Neural cell (in vitro differentiated cells): Measurements from ENCODE around the gene SLC29A3. TPM values are rescaled to one million over a fixed set of nuclear protein-coding genes. Genes with fewer than 3 reads are reported as not detected.

Source experiments
- H2AFZ ChIP-seq: fragments of 200-600, 300-800 bp; sonication (generic), shearing (Covaris generic); 2 replicates; pipeline ENCODE4 v1.6.0; 2014; ENCODE audit warnings: low read depth, mild to moderate bottlenecking, antibody characterized with exemption, low read length, moderate library complexity
- H3F3A ChIP-seq: fragments of 200-600 bp; shearing (Covaris generic); 2 replicates; pipeline ENCODE4 v1.6.1; 2016; ENCODE audit warnings: mild to moderate bottlenecking, moderate library complexity, mixed read lengths, antibody characterized with exemption, low read length; ENCODE audit not compliant: insufficient read depth, poor library complexity, severe bottlenecking
- H3K27ac ChIP-seq: fragments of 200-600, 300-800 bp; sonication (generic), shearing (Covaris generic); 2 replicates; pipeline ENCODE4 v1.5.1; 2014; ENCODE audit warnings: mild to moderate bottlenecking, low read length, moderate library complexity
- H3K27me3 ChIP-seq: fragments of 300-800, 200-600 bp; sonication (generic), shearing (Covaris generic); 2 replicates; pipeline ENCODE4 v1.6.0; 2014; ENCODE audit warnings: mild to moderate bottlenecking, low read depth, low read length, moderate library complexity; ENCODE audit not compliant: insufficient read depth
- H3K36me3 ChIP-seq: fragments of 300-800, 200-600 bp; sonication (generic), shearing (Covaris generic); 2 replicates; pipeline ENCODE4 v1.5.1; 2014; ENCODE audit warnings: mild to moderate bottlenecking, antibody characterized with exemption, low read length, moderate library complexity; ENCODE audit not compliant: insufficient read depth
- H3K4me2 ChIP-seq: fragments of 300-800, 200-600 bp; sonication (generic), shearing (Covaris generic); 2 replicates; pipeline ENCODE4 v1.6.0; 2014; ENCODE audit warnings: mild to moderate bottlenecking, low read length
- H3K4me3 ChIP-seq: fragments of 300-800, 200-600 bp; sonication (generic), shearing (Covaris generic); 2 replicates; pipeline ENCODE4 v1.5.1; 2014; ENCODE audit warnings: mild to moderate bottlenecking, low read length, moderate library complexity
- H3K79me2 ChIP-seq: fragments of 200-600 bp; shearing (Covaris generic); replicated peaks from 2 replicates; pipeline ENCODE4 v1.6.0; 2014; ENCODE audit warnings: mild to moderate bottlenecking, low read length, moderate library complexity; ENCODE audit not compliant: insufficient read depth
- H3K9ac ChIP-seq: fragments of 300-800, 200-600 bp; sonication (generic), shearing (Covaris generic); 2 replicates; pipeline ENCODE4 v1.6.1; 2016; ENCODE audit warnings: mild to moderate bottlenecking, low read length, mixed read lengths
- H3K9me2 ChIP-seq: fragments of 200-600 bp; shearing (Covaris generic); 2 replicates; pipeline ENCODE4 v1.6.1; 2016; ENCODE audit warnings: mild to moderate bottlenecking, low read length, mixed read lengths; ENCODE audit not compliant: insufficient read depth
- H3K9me3 ChIP-seq: fragments of 200-600, 300-800 bp; sonication (generic), shearing (Covaris generic); 2 replicates; pipeline ENCODE4 v1.6.1; 2016; ENCODE audit warnings: mild to moderate bottlenecking, mixed run types, low read length, moderate library complexity, mixed read lengths
- H4K20me1 ChIP-seq: fragments of 200-600 bp; shearing (Covaris generic); 2 replicates; pipeline ENCODE4 v1.6.1; 2016; ENCODE audit warnings: mild to moderate bottlenecking, mixed run types; ENCODE audit not compliant: insufficient read depth
- EP300 ChIP-seq: fragments of 450-650 bp; conservative IDR thresholded peaks from 2 replicates; pipeline ENCODE4 v1.6.1; 2014; ENCODE audit warnings: antibody characterized with exemption, mild to moderate bottlenecking, moderate library complexity; ENCODE audit not compliant: poor library complexity, severe bottlenecking
- EZH2 ChIP-seq: fragments of 200-600, 300-800 bp; shearing (Covaris generic), sonication (generic); IDR thresholded peaks from 2 replicates; pipeline ENCODE4 v1.6.1; 2014; ENCODE audit warnings: antibody characterized with exemption, low read length, borderline replicate concordance, mild to moderate bottlenecking; ENCODE audit not compliant: insufficient read depth, poor library complexity, severe bottlenecking
- MXI1 ChIP-seq: fragments of 450-650 bp; conservative IDR thresholded peaks from 2 replicates; pipeline ENCODE4 v1.6.1; 2014; ENCODE audit warnings: antibody characterized with exemption, mild to moderate bottlenecking; ENCODE audit not compliant: poor library complexity, severe bottlenecking
- POLR2AphosphoS5 ChIP-seq: IDR thresholded peaks from 2 replicates; pipeline ENCODE4 v1.6.1; 2012
- RAD21 ChIP-seq: fragments of 450-650 bp; conservative IDR thresholded peaks from 2 replicates; pipeline ENCODE4 v1.6.1; 2014; ENCODE audit warnings: antibody characterized with exemption, mild to moderate bottlenecking, moderate library complexity
- SMC3 ChIP-seq: fragments of 450-650 bp; conservative IDR thresholded peaks from 2 replicates; pipeline ENCODE4 v1.6.1; 2014; ENCODE audit warnings: antibody characterized with exemption, mild to moderate bottlenecking, moderate library complexity; ENCODE audit not compliant: poor library complexity
- TAF1 ChIP-seq: IDR thresholded peaks from 2 replicates; pipeline ENCODE4 v1.6.1; 2012; ENCODE audit warnings: low read depth
- polyA plus RNA-seq: library from polyadenylated mRNA; depleted of rRNA; stranded (reverse); fragments of >200 nt; gene quantifications from 2 replicates; pipeline ENCODE4 v1.2.3, GENCODE V29; 2014
- TF ChIP-seq, protein P1 (sequence below): fragments of 450-650 bp; IDR thresholded peaks from 2 replicates; pipeline ENCODE4 v1.5.1; 2014; ENCODE audit warnings: antibody characterized with exemption, mild to moderate bottlenecking, moderate library complexity; ENCODE audit not compliant: poor library complexity, severe bottlenecking
- TF ChIP-seq, protein P2 (sequence below): IDR thresholded peaks from 2 replicates; pipeline ENCODE4 v1.6.1; 2012; ENCODE audit warnings: borderline replicate concordance

SLC29A3 gene
- polyA plus RNA-seq, 1 donor from 2014 or later = 2.3 TPM

DNA sequence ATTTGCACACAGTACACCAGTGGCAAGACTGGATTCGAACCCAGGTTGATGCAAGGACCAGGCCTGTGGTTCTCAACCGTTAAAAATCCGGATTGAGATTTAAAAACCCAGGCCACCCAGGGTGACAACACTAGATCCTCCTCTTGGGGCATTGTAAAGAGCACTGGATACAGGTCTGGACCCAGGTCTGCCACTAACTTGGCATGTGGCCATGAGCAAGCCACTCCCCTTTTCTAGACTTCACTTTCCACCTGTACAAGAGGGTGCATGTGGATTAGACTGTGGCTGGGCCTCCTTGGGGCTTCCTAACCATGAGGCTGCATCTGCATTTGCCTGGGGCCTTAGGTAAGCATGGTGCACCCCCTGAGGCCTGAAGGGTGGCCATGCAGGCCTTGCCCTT is 21.7 kb upstream of the SLC29A3 start:
- Histone ChIP-seq H2AFZ (no peak overlapping the region), H3K9me2 (no peaks in the 10 kb centered on the region), H3F3A (no peaks in the 10 kb centered on the region), H3K9me3 (no peaks in the 10 kb centered on the region), H3K9ac (no peak overlapping the region), H3K27ac (no peak overlapping the region), H3K4me2 (no peak overlapping the region), H4K20me1 (no peaks in the 10 kb centered on the region), H3K79me2 (no peaks in the 10 kb centered on the region), H3K36me3 (no peaks in the 10 kb centered on the region), H3K4me3 (no peak overlapping the region), H3K27me3 (no peaks in the 10 kb centered on the region)
- TF ChIP-seq EP300 = no peak
- TF ChIP-seq, protein P1, sequence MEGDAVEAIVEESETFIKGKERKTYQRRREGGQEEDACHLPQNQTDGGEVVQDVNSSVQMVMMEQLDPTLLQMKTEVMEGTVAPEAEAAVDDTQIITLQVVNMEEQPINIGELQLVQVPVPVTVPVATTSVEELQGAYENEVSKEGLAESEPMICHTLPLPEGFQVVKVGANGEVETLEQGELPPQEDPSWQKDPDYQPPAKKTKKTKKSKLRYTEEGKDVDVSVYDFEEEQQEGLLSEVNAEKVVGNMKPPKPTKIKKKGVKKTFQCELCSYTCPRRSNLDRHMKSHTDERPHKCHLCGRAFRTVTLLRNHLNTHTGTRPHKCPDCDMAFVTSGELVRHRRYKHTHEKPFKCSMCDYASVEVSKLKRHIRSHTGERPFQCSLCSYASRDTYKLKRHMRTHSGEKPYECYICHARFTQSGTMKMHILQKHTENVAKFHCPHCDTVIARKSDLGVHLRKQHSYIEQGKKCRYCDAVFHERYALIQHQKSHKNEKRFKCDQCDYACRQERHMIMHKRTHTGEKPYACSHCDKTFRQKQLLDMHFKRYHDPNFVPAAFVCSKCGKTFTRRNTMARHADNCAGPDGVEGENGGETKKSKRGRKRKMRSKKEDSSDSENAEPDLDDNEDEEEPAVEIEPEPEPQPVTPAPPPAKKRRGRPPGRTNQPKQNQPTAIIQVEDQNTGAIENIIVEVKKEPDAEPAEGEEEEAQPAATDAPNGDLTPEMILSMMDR = no peak
- TF ChIP-seq EZH2 = no peak
- TF ChIP-seq POLR2AphosphoS5 = no peak
- TF ChIP-seq TAF1 = no peak

DNA sequence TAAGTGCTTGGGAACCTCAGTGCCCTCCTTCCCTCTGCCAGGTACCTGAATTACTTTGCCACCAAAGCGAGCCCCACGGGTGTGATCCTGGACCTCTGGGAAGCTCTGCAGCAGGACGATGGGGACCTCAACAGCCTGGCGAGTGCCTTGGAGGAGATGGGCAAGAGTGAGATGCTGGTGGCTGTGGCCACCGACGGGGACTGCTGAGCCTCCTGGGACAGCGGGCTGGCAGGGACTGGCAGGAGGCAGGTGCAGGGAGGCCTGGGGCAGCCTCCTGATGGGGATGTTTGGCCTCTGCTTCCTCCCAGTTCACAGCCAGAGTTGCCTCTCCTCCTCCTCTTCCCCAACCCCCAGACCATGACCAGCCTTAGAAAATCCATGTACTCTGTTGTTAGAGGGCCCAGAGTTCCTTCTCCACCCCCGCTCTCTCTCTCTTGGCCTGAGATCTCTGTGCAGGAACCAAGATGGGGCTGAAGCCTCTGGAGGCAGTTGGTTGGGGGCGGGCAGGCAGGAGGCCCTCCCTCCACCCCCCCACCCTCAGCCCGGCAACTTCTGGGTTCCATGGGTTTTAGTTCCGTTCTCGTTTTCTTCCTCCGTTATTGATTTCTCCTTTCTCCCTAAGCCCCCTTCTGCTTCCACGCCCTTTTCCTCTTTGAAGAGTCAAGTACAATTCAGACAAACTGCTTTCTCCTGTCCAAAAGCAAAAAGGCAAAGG is 19.8 kb upstream of the SLC29A3 start:
- Histone ChIP-seq H3K9me2 (no peaks in the 10 kb centered on the region), H4K20me1 (no peaks in the 10 kb centered on the region), H3K79me2 (no peaks in the 10 kb centered on the region), H3K27ac (no peak overlapping the region), H3K9ac (no peak overlapping the region), H3K4me2 (no peak overlapping the region), H3K36me3 (no peaks in the 10 kb centered on the region), H3K4me3 (no peak overlapping the region), H2AFZ (no peak overlapping the region), H3K9me3 (no peaks in the 10 kb centered on the region), H3F3A (no peaks in the 10 kb centered on the region), H3K27me3 (no peaks in the 10 kb centered on the region)
- TF ChIP-seq TAF1 (no peak), MXI1 (no peak), RAD21 (no peak), EZH2 (no peak), SMC3 (no peak), EP300 (no peak), POLR2AphosphoS5 (no peak)
- TF ChIP-seq, protein P1 = no peak
- TF ChIP-seq, protein P2, sequence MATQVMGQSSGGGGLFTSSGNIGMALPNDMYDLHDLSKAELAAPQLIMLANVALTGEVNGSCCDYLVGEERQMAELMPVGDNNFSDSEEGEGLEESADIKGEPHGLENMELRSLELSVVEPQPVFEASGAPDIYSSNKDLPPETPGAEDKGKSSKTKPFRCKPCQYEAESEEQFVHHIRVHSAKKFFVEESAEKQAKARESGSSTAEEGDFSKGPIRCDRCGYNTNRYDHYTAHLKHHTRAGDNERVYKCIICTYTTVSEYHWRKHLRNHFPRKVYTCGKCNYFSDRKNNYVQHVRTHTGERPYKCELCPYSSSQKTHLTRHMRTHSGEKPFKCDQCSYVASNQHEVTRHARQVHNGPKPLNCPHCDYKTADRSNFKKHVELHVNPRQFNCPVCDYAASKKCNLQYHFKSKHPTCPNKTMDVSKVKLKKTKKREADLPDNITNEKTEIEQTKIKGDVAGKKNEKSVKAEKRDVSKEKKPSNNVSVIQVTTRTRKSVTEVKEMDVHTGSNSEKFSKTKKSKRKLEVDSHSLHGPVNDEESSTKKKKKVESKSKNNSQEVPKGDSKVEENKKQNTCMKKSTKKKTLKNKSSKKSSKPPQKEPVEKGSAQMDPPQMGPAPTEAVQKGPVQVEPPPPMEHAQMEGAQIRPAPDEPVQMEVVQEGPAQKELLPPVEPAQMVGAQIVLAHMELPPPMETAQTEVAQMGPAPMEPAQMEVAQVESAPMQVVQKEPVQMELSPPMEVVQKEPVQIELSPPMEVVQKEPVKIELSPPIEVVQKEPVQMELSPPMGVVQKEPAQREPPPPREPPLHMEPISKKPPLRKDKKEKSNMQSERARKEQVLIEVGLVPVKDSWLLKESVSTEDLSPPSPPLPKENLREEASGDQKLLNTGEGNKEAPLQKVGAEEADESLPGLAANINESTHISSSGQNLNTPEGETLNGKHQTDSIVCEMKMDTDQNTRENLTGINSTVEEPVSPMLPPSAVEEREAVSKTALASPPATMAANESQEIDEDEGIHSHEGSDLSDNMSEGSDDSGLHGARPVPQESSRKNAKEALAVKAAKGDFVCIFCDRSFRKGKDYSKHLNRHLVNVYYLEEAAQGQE = no peak
